Caki2 (cell line): ENCODE measurements around the gene SPESP1. TPM values are rescaled to one million over a fixed set of nuclear protein-coding genes. Genes with fewer than 3 reads are reported as not detected.
"Not testable (repeated sequence)": the region's sequence is repeated elsewhere in the genome, so short reads cannot be mapped to it uniquely, and the experiment has no call there.

Source experiments
- DNase-seq: peaks from one replicate; pipeline ENCODE4 v3.0.0-alpha.2; 2015; ENCODE audit warnings: low read depth
- in situ Hi-C: cut with HindIII; loops from 2 replicates; pipeline ENCODE4 v1.10.0; 2016; ENCODE audit warnings: low sequenced_read_pairs, low pct_unique_long_range_greater_than_20kb, mixed read lengths
- total RNA-seq: library from RNA; depleted of rRNA; stranded (reverse); fragments of >200 nt; shearing (Covaris generic); gene quantifications from 2 replicates; pipeline ENCODE4 v1.2.3, GENCODE V29; 2014; ENCODE audit warnings: low replicate concordance

The SPESP1 gene
- total RNA-seq, 1 experiment from 2014 or later: not detected

- in situ Hi-C loops: no loop called here
- DNase-seq: no peak
Measured at GRCh38 chr15:68951813-68952212, 21.5 kb downstream of the SPESP1 start.

GRCh38 chr15:68957696-68958095 is 27.4 kb downstream of the SPESP1 start:
- in situ Hi-C loops: no loop called here
- no peak for DNase-seq

GRCh38 chr15:68958597-68958996 is 28.3 kb downstream of the SPESP1 start:
- in situ Hi-C loops: no loop called here
- DNase-seq: no peak

DNA sequence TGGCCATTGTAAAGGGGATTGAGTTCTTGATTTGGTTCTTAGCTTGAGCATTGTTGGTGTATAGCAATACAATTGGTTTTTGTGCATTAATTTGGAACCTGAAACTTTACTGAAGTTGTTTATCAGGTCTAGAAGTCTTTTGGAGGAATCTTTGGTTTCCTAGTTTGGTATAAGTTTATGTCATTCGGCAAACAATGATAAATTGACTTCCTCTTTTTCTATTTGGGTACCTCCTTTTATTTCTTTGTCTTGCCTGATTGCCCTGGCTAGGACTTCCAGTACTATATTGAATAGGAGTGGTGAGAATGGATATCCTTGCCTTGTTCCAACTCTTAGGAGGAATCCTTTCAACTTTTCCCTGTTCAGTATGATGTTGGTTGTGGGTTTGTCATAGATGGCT is 32.1 kb downstream of the SPESP1 start:
- DNase-seq: no peak
- in situ Hi-C loops: no loop called here

DNA sequence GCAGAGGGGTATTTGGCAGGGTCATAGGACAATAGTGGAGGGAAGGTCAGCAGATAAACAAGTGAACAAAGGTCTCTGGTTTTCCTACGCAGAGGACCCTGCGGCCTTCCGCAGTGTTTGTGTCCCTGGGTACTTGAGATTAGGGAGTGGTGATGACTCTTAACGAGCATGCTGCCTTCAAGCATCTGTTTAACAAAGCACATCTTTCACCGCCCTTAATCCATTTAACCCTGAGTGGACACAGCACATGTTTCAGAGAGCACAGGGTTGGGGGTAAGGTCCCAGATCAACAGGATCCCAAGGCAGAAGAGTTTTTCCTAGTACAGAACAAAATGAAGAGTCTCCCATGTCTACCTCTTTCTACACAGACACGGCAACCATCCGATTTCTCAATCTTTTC is 33.4 kb downstream of the SPESP1 start:
- in situ Hi-C loops, DNase-seq: not testable (repeated sequence)

- in situ Hi-C loops: no loop called here
Measured at GRCh38 chr15:68966996-68967395, 36.7 kb downstream of the SPESP1 start.

DNA sequence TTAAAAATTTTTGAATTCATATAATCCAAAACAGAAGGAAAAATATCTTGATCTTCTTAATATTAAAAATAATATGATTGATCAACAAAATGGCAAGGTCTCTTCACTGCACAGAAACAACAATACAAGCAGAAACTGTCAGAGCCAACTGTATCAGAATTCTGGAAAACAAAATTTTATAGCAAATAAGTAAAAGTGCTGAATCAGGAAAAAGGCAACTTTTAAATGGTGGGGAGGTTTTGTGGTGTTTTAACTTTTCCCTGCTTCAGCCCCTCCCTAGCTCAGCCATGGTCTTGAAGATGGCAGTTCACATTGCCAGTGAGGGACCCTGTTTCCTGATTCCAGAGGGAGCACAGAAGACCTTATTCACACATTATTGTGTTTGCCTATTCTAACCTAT is 37.6 kb downstream of the SPESP1 start:
- in situ Hi-C loops: no loop called here
- DNase-seq: no peak

More at GRCh38 chr15:68966996-68967395, 36.7 kb downstream of the SPESP1 start:
- DNase-seq: no peak

- in situ Hi-C loops: no loop called here
- DNase-seq: no peak
Measured at GRCh38 chr15:68969298-68969697, 39.0 kb downstream of the SPESP1 start.

DNA sequence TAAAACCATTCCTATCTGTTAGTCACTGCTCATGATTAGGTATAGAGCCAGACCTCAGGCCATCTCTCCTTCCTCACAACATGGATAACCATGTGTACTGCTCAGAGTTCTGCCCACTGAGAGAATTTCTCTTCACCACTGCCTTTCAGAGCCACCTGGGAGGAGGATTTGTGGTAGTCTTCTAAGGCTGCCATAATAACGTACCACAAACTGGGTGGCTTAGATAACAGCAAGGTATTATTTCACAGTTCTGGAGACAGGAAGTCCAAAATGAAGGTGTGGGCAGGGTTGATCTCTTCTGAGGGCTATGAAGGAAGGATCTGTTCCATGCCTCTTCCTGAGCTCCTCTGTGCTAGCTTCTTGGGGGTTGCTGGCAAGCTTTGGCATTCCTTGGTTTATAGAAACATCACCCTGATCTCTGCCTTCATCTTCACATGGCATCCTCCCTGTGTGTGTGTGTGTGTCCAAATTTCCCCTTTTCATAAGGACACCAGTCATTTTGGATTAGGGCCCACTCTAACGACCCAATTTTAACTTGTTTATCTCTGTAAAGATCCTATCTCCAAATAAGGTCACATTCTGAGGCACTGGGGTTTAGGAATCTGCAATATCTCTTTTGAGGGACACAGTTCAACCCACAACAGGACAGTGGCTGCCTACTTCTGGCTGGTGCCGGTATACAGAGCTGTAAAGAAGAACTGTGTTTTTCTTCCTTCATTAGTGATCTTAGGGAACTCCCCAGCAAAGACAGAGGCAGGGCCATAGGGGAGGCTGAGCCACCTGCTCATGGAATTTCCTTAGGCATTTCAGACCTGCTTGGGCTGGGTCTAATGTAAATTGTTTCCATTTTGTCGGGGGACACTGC is 42.1 kb downstream of the SPESP1 start:
- DNase-seq: no peak
- in situ Hi-C loops: no loop called here

DNA sequence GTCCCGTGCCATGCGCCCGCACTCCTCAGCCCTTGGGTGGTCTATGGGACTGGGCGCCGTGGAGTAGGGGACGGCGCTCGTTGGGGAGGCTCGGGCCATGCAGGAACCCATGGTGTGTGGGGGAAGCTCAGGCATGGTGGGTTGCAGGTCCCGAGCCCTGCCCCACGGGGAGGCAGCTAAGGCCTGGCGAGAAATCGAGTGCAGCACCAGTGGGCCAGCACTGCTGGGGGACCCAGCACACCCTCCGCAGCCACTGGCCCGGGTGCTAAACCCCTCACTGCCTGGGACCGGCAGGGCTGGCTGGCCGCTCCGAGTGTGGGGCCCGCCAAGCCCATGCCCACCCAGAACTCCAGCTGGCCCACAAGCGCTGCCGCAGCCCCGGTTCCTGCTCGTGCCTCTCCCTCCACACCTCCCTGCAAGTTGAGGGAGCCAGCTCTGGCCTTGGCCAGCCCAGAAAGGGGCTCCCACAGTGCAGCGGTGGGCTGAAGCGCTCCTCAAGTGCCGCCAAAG is 45.4 kb downstream of the SPESP1 start:
- in situ Hi-C loops, DNase-seq: not testable (repeated sequence)

DNA sequence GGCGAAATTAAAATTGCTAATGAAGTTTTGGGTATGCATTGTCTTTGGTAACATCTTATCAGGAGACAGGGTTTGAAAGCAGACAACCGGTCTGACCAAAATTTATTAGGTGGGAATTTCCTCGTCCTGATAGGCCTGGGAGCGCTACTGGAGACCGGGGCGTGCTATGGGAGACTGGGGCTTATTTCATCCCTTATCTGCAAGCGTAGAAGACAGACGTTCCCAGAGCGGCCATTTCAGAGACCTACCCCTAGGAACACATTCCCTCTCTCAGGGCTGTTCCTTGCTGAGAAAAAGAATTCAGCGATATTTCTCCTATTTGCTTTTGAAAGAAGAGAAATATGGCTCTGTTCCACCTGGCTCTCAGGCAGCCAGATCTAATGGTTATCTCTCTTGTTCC is 47.1 kb downstream of the SPESP1 start:
- in situ Hi-C loops, DNase-seq: not testable (repeated sequence)

GRCh38 chr15:68979006-68979405 is 48.7 kb downstream of the SPESP1 start:
- DNase-seq: no peak
- in situ Hi-C loops: no loop called here

DNA sequence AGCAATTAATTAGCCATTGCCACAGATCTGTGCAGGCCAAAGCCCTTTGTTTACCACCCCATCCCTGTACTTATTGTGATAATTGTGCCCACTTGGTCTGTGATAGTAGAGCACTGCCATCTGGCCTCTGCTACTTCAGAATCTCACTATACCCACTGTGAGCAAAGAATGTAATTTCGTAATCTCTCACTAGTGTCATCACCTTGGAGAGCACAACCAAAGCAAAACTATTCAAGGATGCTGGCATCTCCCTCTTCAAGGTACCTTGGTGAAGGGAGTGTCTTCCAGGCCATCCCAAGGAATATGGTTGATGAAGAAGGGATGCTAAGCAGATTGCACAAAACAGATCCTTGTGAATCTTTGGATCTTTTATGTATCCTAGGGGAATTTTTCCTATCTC is 49.5 kb downstream of the SPESP1 start:
- no peak for DNase-seq
- in situ Hi-C loops: no loop called here

DNA sequence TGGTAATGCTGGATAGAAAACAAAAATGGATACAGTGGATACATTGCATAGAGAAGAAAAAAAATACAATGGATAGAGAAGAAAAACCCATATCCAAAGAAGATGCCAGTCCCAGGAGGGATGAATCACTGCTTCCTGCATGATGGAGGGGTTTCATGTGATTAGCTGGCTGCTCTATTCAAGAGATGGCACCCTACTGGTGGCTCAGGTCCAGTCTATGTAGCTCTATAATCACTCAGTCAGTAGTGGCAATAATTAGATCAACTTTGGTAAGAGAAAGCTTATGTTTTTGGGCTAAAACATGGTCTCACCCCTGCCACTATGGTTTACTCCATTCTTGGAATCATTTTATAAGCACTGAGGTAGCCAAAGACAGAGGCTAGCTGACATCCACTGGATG is 50.5 kb downstream of the SPESP1 start:
- in situ Hi-C loops: no loop called here
- DNase-seq: no peak

DNA sequence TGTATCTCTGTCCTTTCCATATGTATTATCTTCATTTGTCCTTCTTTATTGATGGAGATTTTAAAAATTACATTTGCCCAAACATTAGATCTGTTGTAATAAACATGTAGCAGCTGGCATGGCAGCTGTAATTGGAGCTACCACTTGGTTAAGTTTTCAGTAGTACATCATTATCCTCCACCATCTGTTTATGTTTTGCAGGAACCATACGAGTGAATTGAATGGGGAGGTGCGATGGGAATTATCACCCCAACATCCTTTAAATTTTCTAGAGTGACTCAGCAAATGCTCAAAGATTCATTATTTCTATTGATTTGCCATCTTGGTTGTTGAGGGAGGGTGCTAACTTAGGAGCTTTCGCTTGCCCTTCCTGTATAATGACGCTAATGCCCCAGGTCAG is 51.6 kb downstream of the SPESP1 start:
- in situ Hi-C loops: no loop called here
- DNase-seq: no peak

GRCh38 chr15:68982976-68983563 is 52.7 kb downstream of the SPESP1 start:
- in situ Hi-C loops: no loop called here
- no peak for DNase-seq

GRCh38 chr15:68983961-68984481 is 53.7 kb downstream of the SPESP1 start:
- in situ Hi-C loops: no loop called here
- no peak for DNase-seq

DNA sequence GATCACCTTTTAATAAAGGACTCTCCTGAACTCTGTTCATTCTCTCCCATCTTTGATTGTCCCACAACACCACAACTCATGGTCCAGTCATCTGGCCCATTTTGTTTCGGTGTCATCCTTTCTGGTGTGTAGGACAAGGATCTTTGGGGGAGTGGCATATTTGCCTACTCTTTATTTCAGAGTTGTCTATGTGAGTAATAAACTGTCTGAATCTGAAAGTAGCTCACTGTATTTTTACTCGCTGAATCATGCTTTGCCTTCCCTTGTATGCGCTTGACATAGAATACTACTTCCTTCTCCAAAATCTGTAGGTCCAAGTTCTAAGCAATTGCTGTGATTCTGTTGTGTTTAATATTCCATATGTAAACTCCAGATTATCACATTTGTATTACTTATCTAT is 54.3 kb downstream of the SPESP1 start:
- DNase-seq: no peak
- in situ Hi-C loops: no loop called here

- in situ Hi-C loops: no loop called here
- no peak for DNase-seq
Measured at GRCh38 chr15:68985361-68985891, 55.1 kb downstream of the SPESP1 start.
